Activated CD4-positive, alpha-beta memory T cell treated with anti-CD3 and anti-CD28 coated beads for 36 hours (primary cell): ENCODE measurements around the gene OR3A2. TPM values are rescaled to one million over a fixed set of nuclear protein-coding genes. Genes with fewer than 3 reads are reported as not detected.
"Not testable (repeated sequence)": the region's sequence is repeated elsewhere in the genome, so short reads cannot be mapped to it uniquely, and the experiment has no call there.

Experiments used
- CTCF ChIA-PET: fragments of 350-600 bp; sonication (Branson Sonifier 250); formaldehyde crosslinking; loops from one replicate; lab custom pipeline; 2021; ENCODE audit warnings: antibody characterized with exemption, inconsistent platforms; lab: Charles Lee
- POLR2A ChIA-PET: fragments of 350-600 bp; sonication (Branson Sonifier 250); formaldehyde crosslinking; loops from one replicate; lab custom pipeline; 2021; ENCODE audit warnings: antibody characterized with exemption; lab: Charles Lee
- DNase-seq: peaks from one replicate; pipeline ENCODE4 v3.0.0-alpha.2; 2020
- H3K27ac Mint-ChIP-seq: one replicate; pipeline ENCODE4 v1.8.0; 2021; ENCODE audit warnings: mixed read lengths
- H3K27me3 Mint-ChIP-seq: one replicate; pipeline ENCODE4 v1.8.0; 2021; ENCODE audit warnings: mixed read lengths
- H3K36me3 Mint-ChIP-seq: one replicate; pipeline ENCODE4 v1.8.0; 2021; ENCODE audit warnings: mixed read lengths
- H3K4me1 Mint-ChIP-seq: one replicate; pipeline ENCODE4 v1.8.0; 2021; ENCODE audit warnings: low read depth, mixed read lengths
- H3K4me3 Mint-ChIP-seq: one replicate; pipeline ENCODE4 v1.8.0; 2021; ENCODE audit warnings: mild to moderate bottlenecking, mixed read lengths
- H3K9me3 Mint-ChIP-seq: one replicate; pipeline ENCODE4 v1.8.0; 2021; ENCODE audit warnings: mixed read lengths
- intact Hi-C: fragments of 100-400 bp; cut with micrococcal nuclease; formaldehyde crosslinking; loops from one replicate; pipeline ENCODE4 v1.15.1; 2023
- total RNA-seq, 2 experiments: library from RNA; stranded (reverse); gene quantifications; one replicate each; pipeline ENCODE4 v1.2.3, GENCODE V29; 2021

Gene OR3A2
- total RNA-seq, 2 experiments from 2014 or later: 2.4 to 2.7 TPM

DNA sequence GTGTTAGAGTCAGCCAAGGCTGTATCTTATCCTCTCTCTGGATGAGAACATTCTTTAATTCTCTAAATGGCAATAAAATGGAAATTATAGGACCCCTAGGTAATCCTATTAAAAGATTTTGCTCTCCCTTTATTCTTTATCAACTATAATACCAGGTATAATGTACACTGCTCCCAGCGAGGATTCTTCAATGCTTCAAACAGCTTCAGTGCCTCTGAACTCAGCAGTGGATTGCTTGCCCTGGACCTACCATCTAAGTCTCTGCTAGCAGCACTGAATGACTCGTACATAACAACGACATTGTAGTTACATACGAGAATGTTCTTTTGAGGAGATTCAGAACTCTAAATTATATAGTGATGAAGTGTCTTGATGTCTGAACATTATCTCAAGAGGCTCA is 3.7 kb upstream of the OR3A2 start:
- Mint-ChIP-seq H3K9me3 (no peaks in the 10 kb centered on the region), H3K4me3 (no peak overlapping the region), H3K4me1 (no peaks in the 10 kb centered on the region), H3K27me3 (peaks cover 17% of the 10 kb centered on the region), H3K27ac (no peak overlapping the region), H3K36me3 (no peaks in the 10 kb centered on the region)
- DNase-seq: no peak
- intact Hi-C loops: no loop called here
- ChIA-PET POLR2A (no interaction called here), CTCF (interaction anchor here (1.8 kb wide), 1 partner anchor 341 kb away, joined by 4 read pairs; no protein-coding TSS in a partner anchor)

DNA sequence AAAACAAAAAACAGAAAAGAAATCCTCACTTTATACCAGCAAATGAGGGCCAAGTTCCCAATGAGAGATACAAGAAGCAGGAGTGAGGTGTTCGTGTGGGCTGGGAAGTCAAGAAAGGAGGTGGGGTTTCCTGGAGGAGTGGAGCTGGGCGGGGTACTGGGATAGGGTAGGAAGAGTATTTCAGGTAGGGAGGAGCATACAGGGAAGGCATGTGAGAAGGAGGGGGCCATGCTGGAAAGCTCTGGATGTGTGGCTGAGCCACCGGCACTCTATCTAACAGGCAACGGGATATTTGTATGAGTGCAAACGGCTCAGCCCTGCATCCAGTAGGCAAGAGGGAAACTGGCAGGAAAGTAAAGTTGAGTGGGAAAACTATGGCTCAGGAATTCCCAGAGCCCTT is 4.2 kb downstream of the OR3A2 start:
- intact Hi-C loops: no loop called here
- H3K9me3 Mint-ChIP-seq: no peaks in the 10 kb centered on the region
- H3K36me3 Mint-ChIP-seq: no peaks in the 10 kb centered on the region
- ChIA-PET POLR2A (no interaction called here), CTCF (no interaction called here)
- H3K27ac Mint-ChIP-seq: no peak overlapping the region
- DNase-seq: no peak
- no peaks in the 10 kb centered on the region for H3K4me1 Mint-ChIP-seq
- H3K4me3 Mint-ChIP-seq: no peak overlapping the region
- H3K27me3 Mint-ChIP-seq: peaks cover 15% of the 10 kb centered on the region

DNA sequence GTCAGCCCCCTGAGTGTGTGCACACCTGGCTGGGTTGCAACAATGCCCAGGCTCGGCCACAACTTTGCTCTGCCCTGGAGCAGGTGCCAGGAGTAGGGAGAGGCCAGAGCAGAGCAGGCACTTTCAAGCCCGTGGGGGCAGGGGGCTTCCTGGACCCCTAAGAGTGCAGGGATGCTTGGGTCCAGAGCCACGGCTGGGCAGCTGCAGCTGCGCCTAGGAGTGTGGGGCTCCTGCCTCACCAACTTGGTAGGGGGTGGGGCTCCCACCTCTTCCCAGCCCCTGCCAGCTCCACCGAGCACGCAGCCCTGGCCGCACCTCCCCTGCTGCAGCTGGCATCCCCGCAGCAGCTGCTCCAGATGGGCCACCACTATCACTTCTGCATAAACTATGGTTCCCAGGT is 7.8 kb downstream of the OR3A2 start:
- intact Hi-C loops: no loop called here
- Mint-ChIP-seq H3K4me3 (no peak overlapping the region), H3K27me3 (peaks cover 8% of the 10 kb centered on the region), H3K36me3 (peaks cover 2% of the 10 kb centered on the region), H3K27ac (no peak overlapping the region), H3K9me3 (peaks cover 19% of the 10 kb centered on the region), H3K4me1 (no peaks in the 10 kb centered on the region)
- DNase-seq: no peak
- CTCF ChIA-PET: no interaction called here
- POLR2A ChIA-PET: no interaction called here

DNA sequence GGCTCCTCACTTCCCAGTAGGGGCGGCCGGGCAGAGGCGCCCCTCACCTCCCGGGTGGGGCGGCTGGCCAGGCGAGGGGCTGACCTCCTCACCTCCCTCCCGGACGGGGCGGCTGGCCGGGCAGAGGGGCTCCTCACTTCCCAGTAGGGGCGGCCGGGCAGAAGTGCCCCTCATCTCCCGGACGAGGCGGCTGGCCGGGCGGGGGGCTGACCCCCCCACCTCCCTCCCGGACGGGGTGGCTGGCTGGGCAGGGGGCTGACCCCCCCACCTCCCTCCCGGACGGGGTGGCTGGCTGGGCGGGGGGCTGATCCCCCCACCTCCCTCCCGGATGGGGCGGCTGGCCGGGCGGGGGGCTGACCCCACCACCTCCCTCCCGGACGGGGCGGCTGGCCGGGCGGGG is 14.9 kb downstream of the OR3A2 start:
- H3K36me3 Mint-ChIP-seq, H3K27me3 Mint-ChIP-seq, H3K4me3 Mint-ChIP-seq, intact Hi-C loops, H3K4me1 Mint-ChIP-seq, DNase-seq, POLR2A ChIA-PET, H3K27ac Mint-ChIP-seq, CTCF ChIA-PET: not testable (repeated sequence)
- H3K9me3 Mint-ChIP-seq: peaks cover 33% of the 10 kb centered on the region

DNA sequence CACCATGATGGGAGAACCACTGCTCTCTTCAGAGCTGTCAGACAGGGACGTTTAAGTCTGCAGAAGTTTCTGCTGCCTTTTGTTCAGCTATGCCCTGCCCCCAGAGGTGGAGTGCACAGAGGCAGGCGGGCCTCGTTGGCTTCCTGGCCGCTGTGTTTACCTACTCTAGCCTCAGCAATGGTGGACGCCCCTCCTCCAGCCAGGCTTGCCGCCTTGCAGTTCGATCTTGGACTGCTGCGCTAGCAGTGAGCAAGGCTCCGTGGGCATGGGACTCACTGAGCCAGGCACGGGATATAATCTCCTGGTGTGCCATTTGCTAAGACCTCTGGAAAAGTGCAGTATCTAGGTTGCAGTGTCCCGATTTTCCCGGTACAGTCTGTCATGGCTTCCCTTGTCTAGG is 43.3 kb downstream of the OR3A2 start:
- H3K4me1 Mint-ChIP-seq, H3K4me3 Mint-ChIP-seq, CTCF ChIA-PET, H3K36me3 Mint-ChIP-seq, DNase-seq, H3K27ac Mint-ChIP-seq, POLR2A ChIA-PET, intact Hi-C loops: not testable (repeated sequence)
- Mint-ChIP-seq H3K27me3 (peaks cover 29% of the 10 kb centered on the region), H3K9me3 (peaks cover 13% of the 10 kb centered on the region)

DNA sequence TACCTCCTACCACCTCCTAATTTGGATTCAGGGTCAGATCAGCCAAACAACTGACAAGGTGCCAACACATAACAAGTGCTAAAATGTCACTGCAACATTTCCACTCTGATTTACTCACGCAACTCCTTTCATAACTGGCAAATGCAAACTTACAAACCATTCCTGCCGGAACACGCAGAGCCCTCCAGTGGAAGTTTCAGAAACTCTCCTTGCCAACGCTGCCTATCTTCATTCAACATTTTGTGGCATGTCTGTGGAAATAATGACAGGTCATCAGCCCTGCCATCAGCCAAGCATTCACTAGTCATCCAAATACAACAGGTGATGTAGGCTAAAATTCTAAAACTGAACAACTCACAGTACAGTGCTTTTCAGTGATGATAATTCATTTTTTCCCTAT is 50.2 kb downstream of the OR3A2 start:
- DNase-seq: no peak
- no peaks in the 10 kb centered on the region for H3K4me1 Mint-ChIP-seq
- peaks cover 9% of the 10 kb centered on the region for H3K36me3 Mint-ChIP-seq
- no peak overlapping the region for H3K4me3 Mint-ChIP-seq
- ChIA-PET POLR2A (no interaction called here), CTCF (interaction anchor here (0.6 kb wide), 1 partner anchor 727 kb away, joined by 4 read pairs; no protein-coding TSS in a partner anchor)
- H3K9me3 Mint-ChIP-seq: peaks cover 14% of the 10 kb centered on the region
- intact Hi-C loops: no loop called here
- H3K27me3 Mint-ChIP-seq: peaks cover 13% of the 10 kb centered on the region
- no peak overlapping the region for H3K27ac Mint-ChIP-seq

DNA sequence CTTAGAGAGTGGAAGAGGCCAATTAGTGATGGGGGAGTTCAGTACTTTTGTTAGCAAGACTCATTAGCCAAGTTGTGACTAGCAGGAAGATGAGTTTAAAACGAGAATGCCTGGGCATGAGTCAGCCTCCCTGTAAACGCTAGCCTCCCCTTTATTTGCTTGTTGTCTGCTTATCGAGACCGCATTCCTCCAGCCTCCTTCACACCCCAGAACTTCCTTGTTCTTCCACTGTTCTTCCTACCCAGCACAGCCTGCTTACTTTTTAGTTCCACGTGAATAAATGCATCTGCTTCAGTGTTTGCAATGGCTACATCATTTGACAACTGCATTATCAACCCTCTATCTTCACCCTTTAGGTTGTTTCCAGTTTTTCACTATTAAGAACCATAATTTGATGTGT is 67.8 kb downstream of the OR3A2 start:
- ChIA-PET POLR2A (no interaction called here), CTCF (no interaction called here)
- H3K27ac Mint-ChIP-seq: no peak overlapping the region
- no peak overlapping the region for H3K4me3 Mint-ChIP-seq
- DNase-seq: no peak
- no peaks in the 10 kb centered on the region for H3K36me3 Mint-ChIP-seq
- H3K27me3 Mint-ChIP-seq: no peaks in the 10 kb centered on the region
- H3K9me3 Mint-ChIP-seq: peaks cover 2% of the 10 kb centered on the region
- intact Hi-C loops: no loop called here
- H3K4me1 Mint-ChIP-seq: no peaks in the 10 kb centered on the region

DNA sequence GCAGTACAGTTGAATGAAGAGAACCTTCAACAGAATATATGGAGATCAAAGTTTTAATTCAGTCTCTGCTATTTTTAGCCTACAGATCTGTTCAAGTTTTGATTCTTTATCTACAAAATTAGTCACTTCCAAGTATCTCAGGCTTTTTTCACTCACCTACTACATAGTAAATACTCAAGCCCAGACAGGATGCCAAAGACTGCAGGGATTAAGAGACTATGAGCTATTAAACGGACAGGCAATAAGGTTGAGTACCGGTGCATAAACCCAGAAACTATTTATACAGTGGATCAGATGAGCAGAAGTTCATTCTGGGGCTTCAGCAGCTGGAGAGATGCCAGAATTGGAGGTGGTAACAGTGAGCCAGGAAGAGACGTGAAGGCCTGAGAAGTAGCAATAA is 69.3 kb downstream of the OR3A2 start:
- DNase-seq: no peak
- POLR2A ChIA-PET: no interaction called here
- Mint-ChIP-seq H3K4me1 (no peaks in the 10 kb centered on the region), H3K9me3 (peaks cover 2% of the 10 kb centered on the region), H3K27me3 (no peaks in the 10 kb centered on the region), H3K4me3 (no peak overlapping the region), H3K27ac (no peak overlapping the region), H3K36me3 (no peaks in the 10 kb centered on the region)
- CTCF ChIA-PET: no interaction called here
- intact Hi-C loops: no loop called here

DNA sequence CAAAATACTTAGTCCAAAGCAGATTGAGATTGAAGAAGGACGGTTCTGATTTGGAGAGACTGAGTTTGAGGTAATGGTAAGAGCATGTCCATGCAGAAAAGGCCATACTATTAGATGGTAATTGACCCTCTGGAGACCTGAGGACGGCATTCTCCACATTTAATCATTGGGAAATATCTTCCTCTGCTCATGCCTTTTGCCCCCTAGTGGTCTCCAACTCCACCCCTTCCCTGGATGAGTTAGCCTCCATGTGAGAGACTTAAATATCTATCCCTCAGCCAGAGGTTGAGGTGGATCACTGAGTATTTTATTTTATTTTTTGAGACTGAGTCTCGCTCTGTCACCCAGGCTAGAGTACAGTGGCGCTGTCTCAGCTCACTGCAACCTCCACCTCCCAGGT is 77.5 kb downstream of the OR3A2 start:
- CTCF ChIA-PET: interaction anchor here (0.6 kb wide), 1 partner anchor 356 kb away, joined by 3 read pairs; no protein-coding TSS in a partner anchor
- intact Hi-C loops: no loop called here
- no peak overlapping the region for H3K27ac Mint-ChIP-seq

DNA sequence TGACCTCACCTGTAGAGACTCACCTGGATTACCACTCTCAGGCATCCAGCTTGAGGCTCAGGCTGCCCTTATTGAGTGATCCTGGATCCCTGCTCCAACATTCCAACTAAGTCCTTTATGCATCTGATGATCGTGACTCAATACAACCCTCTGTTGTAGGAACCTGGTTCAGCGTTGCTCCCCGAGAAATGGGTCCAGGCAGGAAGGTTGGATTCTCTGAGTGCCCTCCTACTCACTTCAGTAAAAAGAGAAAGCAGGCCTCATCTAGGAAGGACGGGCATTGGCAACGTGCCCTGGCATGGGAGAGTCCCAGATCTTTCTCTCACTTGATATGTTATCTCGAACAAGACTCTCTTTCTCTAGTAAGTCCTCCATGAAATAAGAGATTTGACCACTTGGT is 87.8 kb downstream of the OR3A2 start, which contains the start of gene OR3A1:
Gene OR3A1, minus strand, starts transcription at position 101 of the 400 bp plus-strand sequence. CDS start 5,778 bp downstream, outside the sequence.
- intact Hi-C loops: no loop called here
- CTCF ChIA-PET: no interaction called here
- no peaks in the 10 kb centered on the region for H3K4me1 Mint-ChIP-seq

More for the DNA sequence above, 77.5 kb downstream of the OR3A2 start:
- DNase-seq: no peak
- Mint-ChIP-seq H3K27me3 (peaks cover 2% of the 10 kb centered on the region), H3K4me1 (no peaks in the 10 kb centered on the region), H3K4me3 (no peak overlapping the region), H3K36me3 (no peaks in the 10 kb centered on the region), H3K9me3 (no peaks in the 10 kb centered on the region)
- POLR2A ChIA-PET: no interaction called here

DNA sequence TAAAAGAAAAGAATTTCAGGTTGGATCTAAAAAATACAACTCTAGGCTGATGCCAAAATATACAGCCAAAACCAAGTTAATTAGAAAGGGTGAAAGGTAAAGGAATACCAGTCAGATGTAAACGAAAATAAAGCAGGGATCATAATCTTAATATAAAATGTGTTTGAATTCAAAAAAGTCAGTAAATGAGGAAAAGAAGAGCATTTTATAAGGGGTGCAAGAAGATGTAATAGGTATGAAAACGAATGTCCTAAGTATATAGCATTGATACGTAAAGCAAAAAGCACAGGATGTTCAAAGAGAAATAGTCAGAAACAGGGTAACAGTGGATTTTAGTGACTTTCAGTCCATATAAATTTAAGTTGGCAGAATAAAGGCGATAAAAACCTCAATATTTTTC is 90.5 kb downstream of the OR3A2 start:
- DNase-seq: no peak
- peaks cover 14% of the 10 kb centered on the region for H3K27me3 Mint-ChIP-seq
- no peak overlapping the region for H3K4me3 Mint-ChIP-seq
- ChIA-PET CTCF (no interaction called here), POLR2A (no interaction called here)
- no peak overlapping the region for H3K27ac Mint-ChIP-seq
- intact Hi-C loops: no loop called here
- no peaks in the 10 kb centered on the region for H3K9me3 Mint-ChIP-seq
- H3K36me3 Mint-ChIP-seq: no peaks in the 10 kb centered on the region
- H3K4me1 Mint-ChIP-seq: no peaks in the 10 kb centered on the region

More for the DNA sequence above, 87.8 kb downstream of the OR3A2 start, which contains the start of gene OR3A1:
- H3K27me3 Mint-ChIP-seq: peaks cover 7% of the 10 kb centered on the region
- POLR2A ChIA-PET: no interaction called here
- peaks cover 3% of the 10 kb centered on the region for H3K9me3 Mint-ChIP-seq
- no peaks in the 10 kb centered on the region for H3K36me3 Mint-ChIP-seq
- H3K27ac Mint-ChIP-seq: no peak within 1 kb of the TSS
- no peak within 1 kb of the TSS for H3K4me3 Mint-ChIP-seq
- no peak for DNase-seq

DNA sequence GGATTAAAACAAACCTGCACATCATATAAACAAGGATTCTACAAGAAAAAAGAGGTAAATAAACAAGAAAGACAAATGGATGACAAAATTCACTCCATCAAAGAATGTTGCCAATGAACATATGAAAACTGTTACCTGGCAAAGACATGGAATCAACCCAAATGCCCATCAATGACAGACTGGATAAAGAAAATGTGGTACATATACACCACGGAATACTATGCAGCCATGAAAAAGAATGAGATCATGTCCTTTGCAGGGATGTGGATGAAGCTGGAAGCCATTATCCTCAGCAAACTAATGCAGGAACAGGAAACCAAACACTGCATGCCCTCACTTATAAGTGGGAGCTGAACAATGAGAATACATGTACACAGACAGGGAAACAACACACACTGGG is 92.6 kb downstream of the OR3A2 start:
- H3K27ac Mint-ChIP-seq, H3K9me3 Mint-ChIP-seq, CTCF ChIA-PET, H3K36me3 Mint-ChIP-seq, POLR2A ChIA-PET, intact Hi-C loops, H3K4me3 Mint-ChIP-seq, DNase-seq, H3K4me1 Mint-ChIP-seq: not testable (repeated sequence)
- peaks cover 28% of the 10 kb centered on the region for H3K27me3 Mint-ChIP-seq

DNA sequence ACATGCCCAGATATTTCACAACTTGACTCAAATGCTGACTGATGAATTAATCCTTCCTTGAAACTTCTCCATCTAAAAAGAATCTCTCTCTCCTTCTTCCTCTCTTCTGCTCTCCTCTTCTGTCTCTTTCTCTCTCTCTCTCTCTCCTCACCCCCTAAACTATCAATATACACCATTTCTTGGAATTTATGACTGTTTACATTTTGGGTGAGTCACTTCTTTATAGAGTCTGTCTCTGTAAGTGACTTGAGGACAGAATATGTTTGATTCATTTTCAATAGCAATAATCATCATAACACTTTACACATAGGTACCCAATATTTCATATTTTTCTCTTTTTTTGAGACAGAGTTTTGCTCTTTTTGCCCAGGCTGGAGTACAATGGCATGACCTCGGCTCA is 103.2 kb downstream of the OR3A2 start:
- Mint-ChIP-seq H3K4me3 (no peak overlapping the region), H3K36me3 (no peaks in the 10 kb centered on the region), H3K27me3 (peaks cover 1% of the 10 kb centered on the region), H3K9me3 (peaks cover 3% of the 10 kb centered on the region), H3K4me1 (no peaks in the 10 kb centered on the region), H3K27ac (no peak overlapping the region)
- CTCF ChIA-PET: no interaction called here
- POLR2A ChIA-PET: no interaction called here
- intact Hi-C loops: no loop called here
- DNase-seq: no peak
